Measurements from ENCODE around the gene ZNF555.

ZNF555 gene

DNA sequence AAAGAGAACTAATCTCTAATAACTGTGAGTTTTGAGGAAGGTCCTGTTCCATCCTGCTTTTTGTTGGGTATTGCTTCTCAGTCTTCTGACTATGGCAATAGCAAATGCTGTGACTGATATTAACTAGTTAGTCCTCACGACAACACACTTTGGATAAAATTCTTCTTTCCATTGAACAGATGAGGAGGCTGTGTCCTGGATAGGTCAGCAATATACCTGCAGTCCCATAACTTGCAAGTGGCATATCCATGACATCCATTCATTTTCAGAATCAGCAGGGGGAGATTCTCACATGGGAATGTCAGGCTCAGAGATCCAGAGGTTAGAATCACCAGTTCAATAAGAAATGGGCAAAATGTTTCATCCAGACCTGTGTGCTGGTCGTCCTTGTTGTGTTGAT is 14.3 kb upstream of the ZNF555 start:
- DNase-seq = no peak
- no peak for ATAC-seq (ENCODE audit: insufficient read depth, low read depth)

DNA sequence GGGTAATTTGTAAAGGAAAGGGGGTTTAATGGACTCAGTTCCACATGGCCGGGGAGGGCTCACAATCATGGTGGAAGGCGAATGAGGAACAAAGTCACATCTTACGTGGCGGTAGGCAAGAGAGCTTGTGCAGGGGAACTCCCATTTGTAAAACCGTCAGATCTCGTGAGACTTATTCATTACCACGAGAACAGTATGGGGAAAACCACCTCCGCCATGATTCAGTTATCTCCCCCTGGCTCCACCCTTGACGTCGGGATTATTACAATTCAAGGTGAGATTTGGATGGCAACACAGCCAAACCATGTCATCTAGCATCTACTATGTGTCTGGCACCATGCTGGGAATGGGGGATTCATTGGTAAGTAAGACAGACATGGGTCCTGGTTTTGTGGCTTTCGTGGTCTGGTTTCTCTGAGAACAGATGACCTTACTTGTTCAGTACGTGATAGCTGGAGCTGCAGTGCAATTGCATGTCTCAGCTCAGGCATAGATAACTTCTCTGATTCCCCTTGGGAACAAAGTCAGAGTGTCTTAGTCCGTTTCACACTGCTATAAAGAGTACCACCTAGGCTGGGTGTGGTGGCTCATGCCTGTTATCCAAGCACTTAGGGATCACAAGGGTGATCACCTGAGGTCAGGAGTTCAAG is 13.3 kb upstream of the ZNF555 start:
- DNase-seq (no peak), ATAC-seq (ENCODE audit: insufficient read depth, low read depth) (no peak)
- Histone ChIP-seq H3K4me3 (ENCODE audit: low read depth in 1 of 2, low read length in 2 of 2) (no peak overlapping the region), H2AFZ (ENCODE audit: low read depth, low read length) (no peak overlapping the region), H3K4me2 (ENCODE audit: insufficient read depth, low read length) (no peak overlapping the region), H3K9ac (ENCODE audit: low read depth, low read length) (no peak overlapping the region), H4K20me1 (ENCODE audit: insufficient read depth, low read length) (no peaks in the 10 kb centered on the region), H3K36me3 (ENCODE audit: insufficient read depth, low read length) (peaks cover 31% of the 10 kb centered on the region), H3K4me1 (ENCODE audit: insufficient read depth, low read length) (no peaks in the 10 kb centered on the region), H3K27ac (ENCODE audit: low read length) (no peak overlapping the region), H3K27me3 (ENCODE audit: insufficient read depth, low read length, poor library complexity) (no peaks in the 10 kb centered on the region), H3K79me2 (ENCODE audit: insufficient read depth, low read length) (no peaks in the 10 kb centered on the region), H3K9me3 (ENCODE audit: insufficient read depth, low read length, severe bottlenecking) (peaks cover 10% of the 10 kb centered on the region)
- TF ChIP-seq, protein P1, sequence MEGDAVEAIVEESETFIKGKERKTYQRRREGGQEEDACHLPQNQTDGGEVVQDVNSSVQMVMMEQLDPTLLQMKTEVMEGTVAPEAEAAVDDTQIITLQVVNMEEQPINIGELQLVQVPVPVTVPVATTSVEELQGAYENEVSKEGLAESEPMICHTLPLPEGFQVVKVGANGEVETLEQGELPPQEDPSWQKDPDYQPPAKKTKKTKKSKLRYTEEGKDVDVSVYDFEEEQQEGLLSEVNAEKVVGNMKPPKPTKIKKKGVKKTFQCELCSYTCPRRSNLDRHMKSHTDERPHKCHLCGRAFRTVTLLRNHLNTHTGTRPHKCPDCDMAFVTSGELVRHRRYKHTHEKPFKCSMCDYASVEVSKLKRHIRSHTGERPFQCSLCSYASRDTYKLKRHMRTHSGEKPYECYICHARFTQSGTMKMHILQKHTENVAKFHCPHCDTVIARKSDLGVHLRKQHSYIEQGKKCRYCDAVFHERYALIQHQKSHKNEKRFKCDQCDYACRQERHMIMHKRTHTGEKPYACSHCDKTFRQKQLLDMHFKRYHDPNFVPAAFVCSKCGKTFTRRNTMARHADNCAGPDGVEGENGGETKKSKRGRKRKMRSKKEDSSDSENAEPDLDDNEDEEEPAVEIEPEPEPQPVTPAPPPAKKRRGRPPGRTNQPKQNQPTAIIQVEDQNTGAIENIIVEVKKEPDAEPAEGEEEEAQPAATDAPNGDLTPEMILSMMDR (IDR thresholded peaks at IDR 0.05; ENCODE audit: borderline replicate concordance, extremely low read depth, low read length, poor library complexity, severe bottlenecking) = no peak
- TF ChIP-seq EZH2 (IDR thresholded peaks at IDR 0.05; ENCODE audit: borderline replicate concordance, low read depth, low read length, severe bottlenecking) = no peak

More for the DNA sequence above, 14.3 kb upstream of the ZNF555 start:
- Histone ChIP-seq H3K4me2 (ENCODE audit: insufficient read depth, low read length) (no peak overlapping the region), H3K4me3 (ENCODE audit: low read depth in 1 of 2, low read length in 2 of 2) (no peak overlapping the region), H3K4me1 (ENCODE audit: insufficient read depth, low read length) (no peaks in the 10 kb centered on the region), H3K27me3 (ENCODE audit: insufficient read depth, low read length, poor library complexity) (no peaks in the 10 kb centered on the region), H4K20me1 (ENCODE audit: insufficient read depth, low read length) (no peaks in the 10 kb centered on the region), H3K9me3 (ENCODE audit: insufficient read depth, low read length, severe bottlenecking) (peaks cover 2% of the 10 kb centered on the region), H3K79me2 (ENCODE audit: insufficient read depth, low read length) (no peaks in the 10 kb centered on the region), H3K27ac (ENCODE audit: low read length) (no peak overlapping the region), H2AFZ (ENCODE audit: low read depth, low read length) (no peak overlapping the region), H3K36me3 (ENCODE audit: insufficient read depth, low read length) (peaks cover 24% of the 10 kb centered on the region), H3K9ac (ENCODE audit: low read depth, low read length) (no peak overlapping the region)
- TF ChIP-seq, protein P1 (IDR thresholded peaks at IDR 0.05; ENCODE audit: borderline replicate concordance, extremely low read depth, low read length, poor library complexity, severe bottlenecking) = no peak
- no peak for TF ChIP-seq EZH2 (IDR thresholded peaks at IDR 0.05; ENCODE audit: borderline replicate concordance, low read depth, low read length, severe bottlenecking)

DNA sequence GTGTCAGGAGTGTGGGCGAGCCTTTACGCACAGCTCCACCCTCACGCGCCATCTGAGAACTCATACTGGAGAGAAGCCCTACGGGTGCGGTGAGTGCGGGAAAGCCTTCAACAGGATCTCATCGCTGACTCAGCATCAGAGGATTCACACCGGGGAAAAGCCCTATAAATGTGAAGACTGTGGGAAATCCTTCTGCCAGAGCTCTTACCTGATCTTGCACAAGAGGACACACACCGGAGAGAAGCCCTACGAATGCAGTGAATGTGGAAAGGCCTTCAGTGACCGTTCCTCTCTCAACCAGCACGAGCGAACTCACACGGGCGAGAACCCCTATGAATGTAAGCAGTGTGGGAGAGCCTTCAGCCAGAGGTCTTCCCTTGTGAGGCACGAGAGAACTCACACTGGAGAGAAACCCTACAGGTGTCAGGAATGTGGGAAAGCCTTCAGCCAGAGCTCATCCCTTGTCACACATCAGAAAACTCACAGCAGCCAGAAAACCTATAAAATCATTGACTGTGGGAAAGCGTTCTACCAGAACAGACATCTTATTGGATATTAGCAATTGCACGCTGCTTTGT is 6.9 kb upstream of the ZNF555 start:
- Histone ChIP-seq H3K9ac (ENCODE audit: low read depth, low read length) (no peak overlapping the region), H3K4me1 (ENCODE audit: insufficient read depth, low read length) (no peaks in the 10 kb centered on the region), H4K20me1 (ENCODE audit: insufficient read depth, low read length) (no peaks in the 10 kb centered on the region), H3K36me3 (ENCODE audit: insufficient read depth, low read length) (peaks cover 30% of the 10 kb centered on the region), H3K4me3 (ENCODE audit: low read depth in 1 of 2, low read length in 2 of 2) (0 out of 4 replicates have a peak overlapping the region, but pooled peaks of 1 of the 2 experiments have one; percentile 10), H3K27me3 (ENCODE audit: insufficient read depth, low read length, poor library complexity) (no peaks in the 10 kb centered on the region), H3K27ac (ENCODE audit: low read length) (no peak overlapping the region), H3K79me2 (ENCODE audit: insufficient read depth, low read length) (no peaks in the 10 kb centered on the region), H3K9me3 (ENCODE audit: insufficient read depth, low read length, severe bottlenecking) (peaks cover 46% of the 10 kb centered on the region), H2AFZ (ENCODE audit: low read depth, low read length) (no peak overlapping the region), H3K4me2 (ENCODE audit: insufficient read depth, low read length) (no peak overlapping the region)
- ATAC-seq (ENCODE audit: insufficient read depth, low read depth) (no peak), DNase-seq (no peak)
- TF ChIP-seq, protein P1 (IDR thresholded peaks at IDR 0.05; ENCODE audit: borderline replicate concordance, extremely low read depth, low read length, poor library complexity, severe bottlenecking) = no peak
- TF ChIP-seq EZH2 (IDR thresholded peaks at IDR 0.05; ENCODE audit: borderline replicate concordance, low read depth, low read length, severe bottlenecking) = no peak

Measured in DND-41 (cell line).